KMS-11 (cell line): Measurements from ENCODE around the gene SCUBE1.

Source experiments
- H2AFZ ChIP-seq: fragments of 200-600 bp; sonication (generic); 2 replicates; pipeline ENCODE4 v1.6.1; 2016; ENCODE audit warnings: antibody characterized with exemption, mixed run types, low read depth
- H3K27ac ChIP-seq: fragments of 200-600 bp; sonication (generic); 2 replicates; pipeline ENCODE4 v1.6.1; 2016; ENCODE audit warnings: mild to moderate bottlenecking, mixed run types
- H3K27me3 ChIP-seq: fragments of 200-600 bp; sonication (generic); 2 replicates; pipeline ENCODE4 v1.6.1; 2017; ENCODE audit warnings: mild to moderate bottlenecking, low read depth, mixed run types, moderate library complexity; ENCODE audit not compliant: insufficient read depth
- H3K36me3 ChIP-seq: fragments of 200-600 bp; sonication (generic); 2 replicates; pipeline ENCODE4 v1.6.1; 2017; ENCODE audit warnings: mild to moderate bottlenecking, mixed run types; ENCODE audit not compliant: insufficient read depth
- H3K4me1 ChIP-seq: fragments of 200-600 bp; sonication (generic); 2 replicates; pipeline ENCODE4 v1.6.1; 2016; ENCODE audit warnings: mild to moderate bottlenecking, low read depth, mixed run types; ENCODE audit not compliant: poor library complexity, severe bottlenecking
- H3K4me2 ChIP-seq: fragments of 200-600 bp; sonication (generic); 2 replicates; pipeline ENCODE4 v1.7.0; 2016; ENCODE audit warnings: mild to moderate bottlenecking, mixed run types
- H3K4me3 ChIP-seq: fragments of 200-600 bp; sonication (generic); IDR thresholded peaks from 2 replicates; pipeline ENCODE4 v1.6.1; 2017; ENCODE audit warnings: low read depth, low read length, mixed read lengths; ENCODE audit not compliant: insufficient read depth
- H3K79me2 ChIP-seq: fragments of 200-600 bp; sonication (generic); 2 replicates; pipeline ENCODE4 v1.6.1; 2016; ENCODE audit warnings: low read depth, mixed run types; ENCODE audit not compliant: insufficient read depth
- H3K9ac ChIP-seq: fragments of 200-600 bp; sonication (generic); 2 replicates; pipeline ENCODE4 v1.6.1; 2016; ENCODE audit warnings: mild to moderate bottlenecking, mixed run types
- H4K20me1 ChIP-seq: fragments of 200-600 bp; sonication (generic); 2 replicates; pipeline ENCODE4 v1.6.1; 2016; ENCODE audit warnings: mild to moderate bottlenecking, mixed run types; ENCODE audit not compliant: insufficient read depth
- TF ChIP-seq, protein P1 (sequence below): fragments of 200-600 bp; sonication (generic); conservative IDR thresholded peaks from 2 replicates; pipeline ENCODE4 v1.6.1; 2017; ENCODE audit warnings: low read depth, mild to moderate bottlenecking, antibody characterized with exemption, low read length, moderate library complexity, mixed read lengths

Gene SCUBE1

GRCh38 chr22:43228330-43228729, 114.8 kb downstream of the SCUBE1 start:
- TF ChIP-seq, protein P1, sequence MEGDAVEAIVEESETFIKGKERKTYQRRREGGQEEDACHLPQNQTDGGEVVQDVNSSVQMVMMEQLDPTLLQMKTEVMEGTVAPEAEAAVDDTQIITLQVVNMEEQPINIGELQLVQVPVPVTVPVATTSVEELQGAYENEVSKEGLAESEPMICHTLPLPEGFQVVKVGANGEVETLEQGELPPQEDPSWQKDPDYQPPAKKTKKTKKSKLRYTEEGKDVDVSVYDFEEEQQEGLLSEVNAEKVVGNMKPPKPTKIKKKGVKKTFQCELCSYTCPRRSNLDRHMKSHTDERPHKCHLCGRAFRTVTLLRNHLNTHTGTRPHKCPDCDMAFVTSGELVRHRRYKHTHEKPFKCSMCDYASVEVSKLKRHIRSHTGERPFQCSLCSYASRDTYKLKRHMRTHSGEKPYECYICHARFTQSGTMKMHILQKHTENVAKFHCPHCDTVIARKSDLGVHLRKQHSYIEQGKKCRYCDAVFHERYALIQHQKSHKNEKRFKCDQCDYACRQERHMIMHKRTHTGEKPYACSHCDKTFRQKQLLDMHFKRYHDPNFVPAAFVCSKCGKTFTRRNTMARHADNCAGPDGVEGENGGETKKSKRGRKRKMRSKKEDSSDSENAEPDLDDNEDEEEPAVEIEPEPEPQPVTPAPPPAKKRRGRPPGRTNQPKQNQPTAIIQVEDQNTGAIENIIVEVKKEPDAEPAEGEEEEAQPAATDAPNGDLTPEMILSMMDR: 0 out of 2 replicates have a peak, but pooled peaks have one; percentile 18
- Histone ChIP-seq H2AFZ (no peak overlapping the region), H3K27me3 (peaks cover 25% of the 10 kb centered on the region), H3K9ac (no peak overlapping the region), H3K36me3 (no peaks in the 10 kb centered on the region), H3K4me3 (no peak overlapping the region), H3K27ac (no peak overlapping the region), H3K79me2 (no peaks in the 10 kb centered on the region), H4K20me1 (no peaks in the 10 kb centered on the region), H3K4me1 (no peaks in the 10 kb centered on the region), H3K4me2 (no peak overlapping the region)

GRCh38 chr22:43227239-43227630, 115.9 kb downstream of the SCUBE1 start:
- Histone ChIP-seq H3K4me2 (no peak overlapping the region), H3K4me1 (no peaks in the 10 kb centered on the region), H3K4me3 (no peak overlapping the region), H3K79me2 (no peaks in the 10 kb centered on the region), H3K36me3 (no peaks in the 10 kb centered on the region), H3K27me3 (peaks cover 31% of the 10 kb centered on the region), H2AFZ (no peak overlapping the region), H4K20me1 (no peaks in the 10 kb centered on the region), H3K9ac (no peak overlapping the region), H3K27ac (no peak overlapping the region)
- TF ChIP-seq, protein P1: no peak

DNA sequence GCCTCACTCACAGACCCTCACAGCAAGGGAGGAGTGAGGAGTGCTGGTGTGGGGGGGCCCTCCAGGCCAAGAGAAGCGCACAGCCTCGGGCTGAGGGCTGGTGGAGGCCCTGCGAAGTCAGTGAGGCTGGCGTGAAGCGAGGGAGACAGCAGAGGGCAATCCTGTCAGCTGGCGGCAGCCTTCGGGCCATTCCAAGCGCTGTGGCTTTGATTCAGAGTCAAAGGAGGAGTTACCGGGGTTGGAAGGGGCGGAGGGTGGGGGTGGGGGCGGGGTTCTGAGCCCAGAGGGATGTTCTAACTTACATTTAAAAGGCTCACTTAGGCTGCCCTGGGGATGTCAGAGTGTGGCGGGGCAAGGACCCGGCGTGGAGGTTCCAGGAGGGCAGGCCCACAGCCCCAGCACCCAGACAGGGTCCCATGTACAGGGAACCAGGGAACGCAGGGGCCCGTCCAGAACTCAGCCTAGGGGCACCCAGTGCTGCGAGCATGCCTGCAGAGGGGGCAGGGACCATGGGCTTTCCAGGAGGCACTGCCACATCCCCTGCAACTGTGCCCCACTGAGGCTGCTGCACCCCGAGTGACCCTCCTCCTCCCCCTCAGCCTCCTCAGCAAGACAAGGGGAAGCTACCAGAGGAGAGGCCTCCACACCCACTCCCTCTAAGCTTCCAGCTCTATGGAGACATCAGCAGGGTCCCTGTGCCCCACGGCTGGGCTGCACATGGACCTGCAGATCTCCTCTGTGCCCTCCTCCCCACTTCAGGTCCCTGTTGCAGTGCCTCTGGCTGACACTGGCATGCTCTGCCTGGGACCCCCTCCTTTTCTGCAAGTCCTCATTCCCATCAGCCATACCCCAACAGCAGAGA, 116.6 kb downstream of the SCUBE1 start:
- H3K27me3 ChIP-seq: peaks cover 36% of the 10 kb centered on the region
- H3K36me3 ChIP-seq: no peaks in the 10 kb centered on the region
- no peak overlapping the region for H3K4me2 ChIP-seq
- H3K4me1 ChIP-seq: no peaks in the 10 kb centered on the region
- TF ChIP-seq, protein P1: no peak
- no peaks in the 10 kb centered on the region for H3K79me2 ChIP-seq
- no peak overlapping the region for H3K4me3 ChIP-seq
- no peak overlapping the region for H3K9ac ChIP-seq
- no peaks in the 10 kb centered on the region for H4K20me1 ChIP-seq
- H3K27ac ChIP-seq: no peak overlapping the region
- H2AFZ ChIP-seq: no peak overlapping the region

GRCh38 chr22:43225609-43226008, 117.6 kb downstream of the SCUBE1 start:
- TF ChIP-seq, protein P1: no peak
- Histone ChIP-seq H3K9ac (no peak overlapping the region), H3K4me1 (no peaks in the 10 kb centered on the region), H3K4me2 (no peak overlapping the region), H3K27me3 (peaks cover 38% of the 10 kb centered on the region), H3K27ac (no peak overlapping the region), H3K4me3 (no peak overlapping the region), H2AFZ (no peak overlapping the region), H4K20me1 (no peaks in the 10 kb centered on the region), H3K36me3 (no peaks in the 10 kb centered on the region), H3K79me2 (no peaks in the 10 kb centered on the region)
